PC-9 (cell line): ENCODE data around the gene CC2D2A. TPM values are rescaled to one million over a fixed set of nuclear protein-coding genes. Genes with fewer than 3 reads are reported as not detected.

Experiments
- BruUV-seq: library from RNA; stranded (reverse); fragments of 400-500 nt; replicated peaks from 2 replicates; lab custom pipeline; 2021; lab: Mats Ljungman, UMichigan
- CTCF ChIA-PET: fragments of 300-600 bp; sonication (Branson Sonifier 250); formaldehyde crosslinking; loops from one replicate; lab custom pipeline; 2022; ENCODE audit warnings: antibody characterized with exemption; lab: Charles Lee
- POLR2A ChIA-PET: fragments of 300-600 bp; sonication (Branson Sonifier 250); formaldehyde crosslinking; loops from one replicate; lab custom pipeline; 2022; ENCODE audit warnings: antibody characterized with exemption; ENCODE audit not compliant: unreplicated experiment; lab: Charles Lee
- DNase-seq, 2 experiments: peaks; one replicate each; pipeline versions ENCODE4 v3.0.0 to v3.0.0-alpha.2; 2015 to 2022; ENCODE audit warnings: mixed read lengths in 1 of 2
- H2AFZ ChIP-seq: fragments of 200-600 bp; sonication (generic); 2 replicates; pipeline ENCODE4 v1.8.1; 2017; ENCODE audit warnings: antibody characterized with exemption
- H3F3A ChIP-seq: fragments of 200-600 bp; sonication (generic); 2 replicates; pipeline ENCODE4 v1.8.1; 2017; ENCODE audit warnings: antibody characterized with exemption, mild to moderate bottlenecking, low read depth; ENCODE audit not compliant: insufficient read depth
- H3K27ac ChIP-seq: fragments of 200-600 bp; sonication (generic); 2 replicates; pipeline ENCODE4 v1.6.1; 2016; ENCODE audit warnings: mixed run types
- H3K27me3 ChIP-seq: fragments of 200-600 bp; sonication (generic); 2 replicates; pipeline ENCODE4 v1.6.1; 2016; ENCODE audit warnings: low read depth, mixed run types; ENCODE audit not compliant: insufficient read depth
- H3K36me3 ChIP-seq: fragments of 200-600 bp; sonication (generic); 2 replicates; pipeline ENCODE4 v1.6.1; 2016; ENCODE audit warnings: low read depth, mixed run types
- H3K4me1 ChIP-seq: fragments of 200-600 bp; sonication (generic); replicated peaks from 2 replicates; pipeline ENCODE4 v1.6.1; 2016; ENCODE audit warnings: mixed run types; ENCODE audit not compliant: insufficient read depth
- H3K4me2 ChIP-seq: fragments of 200-600 bp; sonication (generic); 2 replicates; pipeline ENCODE4 v1.6.1; 2017; ENCODE audit warnings: mixed run types
- H3K4me3 ChIP-seq: fragments of 200-600 bp; sonication (generic); 2 replicates; pipeline ENCODE4 v1.6.1; 2016; ENCODE audit warnings: mixed run types
- H3K79me2 ChIP-seq: fragments of 200-600 bp; sonication (generic); 2 replicates; pipeline ENCODE4 v1.6.1; 2017; ENCODE audit warnings: low read depth, mixed run types
- H3K9me2 ChIP-seq: fragments of 200-600 bp; sonication (generic); 2 replicates; pipeline ENCODE4 v1.8.1; 2017; ENCODE audit warnings: mild to moderate bottlenecking; ENCODE audit not compliant: insufficient read depth
- H3K9me3 ChIP-seq: fragments of 200-600 bp; sonication (generic); 2 replicates; pipeline ENCODE4 v1.8.1; 2016; ENCODE audit warnings: low read depth; ENCODE audit not compliant: insufficient read depth
- H4K20me1 ChIP-seq: fragments of 200-600 bp; sonication (generic); 2 replicates; pipeline ENCODE4 v1.8.1; 2017; ENCODE audit not compliant: insufficient read depth
- EZH2 ChIP-seq: fragments of 200-600 bp; sonication (generic); IDR thresholded peaks from 2 replicates; pipeline ENCODE4 v1.8.0; 2017; ENCODE audit warnings: antibody characterized with exemption, low read depth
- intact Hi-C: fragments of 100-400 bp; cut with micrococcal nuclease; formaldehyde crosslinking; loops from one replicate; pipeline ENCODE4 v1.10.0; 2022; ENCODE audit not compliant: unreplicated experiment
- total RNA-seq: library from RNA; stranded (reverse); gene quantifications from 2 replicates; pipeline ENCODE4 v1.2.3, GENCODE V29; 2021
- TF ChIP-seq, protein P1 (sequence below): fragments of 200-600 bp; sonication (generic); conservative IDR thresholded peaks from 2 replicates; pipeline ENCODE4 v1.6.1; 2017; ENCODE audit warnings: mixed run types, antibody characterized with exemption, mild to moderate bottlenecking, moderate library complexity

The CC2D2A gene
- total RNA-seq, 1 experiment from 2014 or later = 6.9 TPM

DNA sequence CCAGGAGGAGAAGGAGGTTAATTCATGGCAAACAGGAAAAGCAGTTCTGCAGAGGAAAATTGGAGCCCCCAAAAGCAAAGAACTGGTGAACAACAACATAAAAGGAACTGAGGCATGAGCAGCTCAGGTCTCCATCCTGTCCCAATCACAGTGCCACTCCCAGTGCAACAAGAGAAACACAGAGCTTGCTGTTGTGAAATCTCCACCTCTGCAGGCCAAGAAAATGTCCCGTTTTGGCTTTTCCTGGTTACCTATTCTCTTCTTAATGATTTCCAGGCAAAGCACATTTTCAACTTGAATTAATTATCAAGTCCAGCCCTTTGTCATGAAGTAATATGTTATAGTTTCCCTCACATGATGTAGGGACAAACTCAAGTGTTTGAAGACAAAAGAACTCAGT lies 41.1 kb upstream of the CC2D2A start:
- DNase-seq = no peak
- ChIA-PET CTCF (no interaction called here), POLR2A (no interaction called here)
- H3K79me2 ChIP-seq = no peaks in the 10 kb centered on the region
- no peaks in the 10 kb centered on the region for H4K20me1 ChIP-seq
- no TSS peak for BruUV-seq
- no peak overlapping the region for H3K27ac ChIP-seq
- H3K9me3 ChIP-seq = no peaks in the 10 kb centered on the region; the same call in 1 of the 2 replicates
- no peaks in the 10 kb centered on the region for H3K36me3 ChIP-seq
- TF ChIP-seq EZH2 = no peak
- TF ChIP-seq, protein P1, sequence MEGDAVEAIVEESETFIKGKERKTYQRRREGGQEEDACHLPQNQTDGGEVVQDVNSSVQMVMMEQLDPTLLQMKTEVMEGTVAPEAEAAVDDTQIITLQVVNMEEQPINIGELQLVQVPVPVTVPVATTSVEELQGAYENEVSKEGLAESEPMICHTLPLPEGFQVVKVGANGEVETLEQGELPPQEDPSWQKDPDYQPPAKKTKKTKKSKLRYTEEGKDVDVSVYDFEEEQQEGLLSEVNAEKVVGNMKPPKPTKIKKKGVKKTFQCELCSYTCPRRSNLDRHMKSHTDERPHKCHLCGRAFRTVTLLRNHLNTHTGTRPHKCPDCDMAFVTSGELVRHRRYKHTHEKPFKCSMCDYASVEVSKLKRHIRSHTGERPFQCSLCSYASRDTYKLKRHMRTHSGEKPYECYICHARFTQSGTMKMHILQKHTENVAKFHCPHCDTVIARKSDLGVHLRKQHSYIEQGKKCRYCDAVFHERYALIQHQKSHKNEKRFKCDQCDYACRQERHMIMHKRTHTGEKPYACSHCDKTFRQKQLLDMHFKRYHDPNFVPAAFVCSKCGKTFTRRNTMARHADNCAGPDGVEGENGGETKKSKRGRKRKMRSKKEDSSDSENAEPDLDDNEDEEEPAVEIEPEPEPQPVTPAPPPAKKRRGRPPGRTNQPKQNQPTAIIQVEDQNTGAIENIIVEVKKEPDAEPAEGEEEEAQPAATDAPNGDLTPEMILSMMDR = no peak
- H3K9me2 ChIP-seq = no peaks in the 10 kb centered on the region
- H3K4me3 ChIP-seq = no peak overlapping the region
- H3K27me3 ChIP-seq = no peaks in the 10 kb centered on the region
- intact Hi-C loops = no loop called here
- no peaks in the 10 kb centered on the region for H3K4me1 ChIP-seq
- H3K4me2 ChIP-seq = no peak overlapping the region
- no peaks in the 10 kb centered on the region for H3F3A ChIP-seq
- no peak overlapping the region for H2AFZ ChIP-seq

GRCh38 chr4:15434091-15434490 lies 35.6 kb upstream of the CC2D2A start:
- Histone ChIP-seq H3K9me3 (no peaks in the 10 kb centered on the region; the same call in 1 of the 2 replicates), H3K27ac (no peak overlapping the region), H3K4me3 (no peak overlapping the region), H3K79me2 (no peaks in the 10 kb centered on the region), H3K36me3 (no peaks in the 10 kb centered on the region), H3F3A (no peaks in the 10 kb centered on the region), H2AFZ (no peak overlapping the region), H3K27me3 (no peaks in the 10 kb centered on the region), H3K4me1 (no peaks in the 10 kb centered on the region), H3K4me2 (no peak overlapping the region), H4K20me1 (no peaks in the 10 kb centered on the region), H3K9me2 (no peaks in the 10 kb centered on the region)
- no peak for TF ChIP-seq EZH2
- TF ChIP-seq, protein P1 = no peak
- DNase-seq = no peak
- CTCF ChIA-PET = no interaction called here
- BruUV-seq = no TSS peak
- intact Hi-C loops = no loop called here
- POLR2A ChIA-PET = no interaction called here

DNA sequence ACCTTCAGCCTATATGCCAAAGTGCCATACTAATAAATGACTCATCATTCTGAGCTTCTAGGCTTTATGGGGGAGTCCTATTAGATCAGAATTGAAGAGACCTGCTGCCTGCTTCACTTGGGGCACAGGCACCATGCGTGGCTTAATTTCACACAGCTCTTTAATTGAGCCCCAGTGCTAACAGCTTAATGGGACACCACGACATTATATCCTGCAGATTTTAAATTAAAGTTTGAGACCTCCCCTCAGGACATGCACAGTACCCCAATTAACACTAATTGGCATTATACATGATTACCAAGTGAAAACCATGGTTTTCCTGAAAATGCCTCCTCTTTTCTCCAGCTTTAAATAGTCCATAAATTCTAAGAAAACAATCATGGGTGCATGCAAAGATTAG lies 35.0 kb upstream of the CC2D2A start:
- H3K79me2 ChIP-seq = no peaks in the 10 kb centered on the region
- no peak for TF ChIP-seq EZH2
- TF ChIP-seq, protein P1 = no peak
- H3K4me1 ChIP-seq = no peaks in the 10 kb centered on the region
- no peaks in the 10 kb centered on the region for H4K20me1 ChIP-seq
- no TSS peak for BruUV-seq
- H3K4me3 ChIP-seq = no peak overlapping the region
- ChIA-PET POLR2A (no interaction called here), CTCF (no interaction called here)
- no peaks in the 10 kb centered on the region for H3K36me3 ChIP-seq
- H2AFZ ChIP-seq = no peak overlapping the region
- H3K9me2 ChIP-seq = no peaks in the 10 kb centered on the region
- DNase-seq = no peak
- no peaks in the 10 kb centered on the region for H3F3A ChIP-seq
- intact Hi-C loops = no loop called here
- H3K9me3 ChIP-seq = no peaks in the 10 kb centered on the region; the same call in 1 of the 2 replicates
- no peak overlapping the region for H3K27ac ChIP-seq
- no peaks in the 10 kb centered on the region for H3K27me3 ChIP-seq
- H3K4me2 ChIP-seq = no peak overlapping the region
